ENCODE data around the gene CYGB. TPM values are rescaled to one million over a fixed set of nuclear protein-coding genes. Genes with fewer than 3 reads are reported as not detected.
A peak's percentile ranks its signal among the peaks of the same experiment; 100 is the strongest.

Gene CYGB
- total RNA-seq, 1 donor from 2014 or later: 10.1 TPM

GRCh38 chr17:76484228-76484725, 53.2 kb downstream of the CYGB start:
- H3K36me3 Mint-ChIP-seq: peaks cover 1% of the 10 kb centered on the region
- no peak for DNase-seq (ENCODE audit: low spot score in 2 of 2, unreplicated experiment in 2 of 2)
- no peaks in the 10 kb centered on the region for H3K4me1 Mint-ChIP-seq
- no peak overlapping the region for H3K27ac Mint-ChIP-seq
- TF ChIP-seq CTCF (IDR thresholded peaks at IDR 0.05; ENCODE audit: unreplicated experiment): no peak
- H3K4me3 Mint-ChIP-seq: no peak overlapping the region
- no peaks in the 10 kb centered on the region for H3K27me3 Mint-ChIP-seq (ENCODE audit: low read depth)
- H3K9me3 Mint-ChIP-seq: no peaks in the 10 kb centered on the region

GRCh38 chr17:76481071-76481655, 56.3 kb downstream of the CYGB start:
- no peak overlapping the region for H3K4me3 Mint-ChIP-seq
- H3K27me3 Mint-ChIP-seq (ENCODE audit: low read depth): no peaks in the 10 kb centered on the region
- no peak overlapping the region for H3K27ac Mint-ChIP-seq
- H3K9me3 Mint-ChIP-seq: no peaks in the 10 kb centered on the region
- no peaks in the 10 kb centered on the region for H3K36me3 Mint-ChIP-seq
- H3K4me1 Mint-ChIP-seq: no peaks in the 10 kb centered on the region
- TF ChIP-seq CTCF (IDR thresholded peaks at IDR 0.05; ENCODE audit: unreplicated experiment): no peak
- no peak for DNase-seq (ENCODE audit: low spot score in 2 of 2, unreplicated experiment in 2 of 2)

GRCh38 chr17:76480632-76481031, 56.9 kb downstream of the CYGB start:
- Mint-ChIP-seq H3K9me3 (no peaks in the 10 kb centered on the region), H3K4me1 (no peaks in the 10 kb centered on the region), H3K27ac (peak overlapping the region; percentile 5), H3K4me3 (no peak overlapping the region), H3K36me3 (no peaks in the 10 kb centered on the region), H3K27me3 (ENCODE audit: low read depth) (no peaks in the 10 kb centered on the region)
- DNase-seq (ENCODE audit: low spot score in 2 of 2, unreplicated experiment in 2 of 2): no peak
- TF ChIP-seq CTCF (IDR thresholded peaks at IDR 0.05; ENCODE audit: unreplicated experiment): no peak

- no peak for TF ChIP-seq CTCF (IDR thresholded peaks at IDR 0.05; ENCODE audit: unreplicated experiment)
Measured at GRCh38 chr17:76479515-76480060, 57.9 kb downstream of the CYGB start.

GRCh38 chr17:76478730-76479514, 58.6 kb downstream of the CYGB start:
- DNase-seq (ENCODE audit: low spot score in 2 of 2, unreplicated experiment in 2 of 2): no peak
- no peak for TF ChIP-seq CTCF (IDR thresholded peaks at IDR 0.05; ENCODE audit: unreplicated experiment)
- no peaks in the 10 kb centered on the region for H3K4me1 Mint-ChIP-seq
- peaks cover 3% of the 10 kb centered on the region for H3K36me3 Mint-ChIP-seq
- no peaks in the 10 kb centered on the region for H3K27me3 Mint-ChIP-seq (ENCODE audit: low read depth)
- no peak overlapping the region for H3K4me3 Mint-ChIP-seq
- H3K27ac Mint-ChIP-seq: no peak overlapping the region
- H3K9me3 Mint-ChIP-seq: no peaks in the 10 kb centered on the region

More at GRCh38 chr17:76479515-76480060, 57.9 kb downstream of the CYGB start:
- H3K27ac Mint-ChIP-seq: no peak overlapping the region
- peaks cover 3% of the 10 kb centered on the region for H3K36me3 Mint-ChIP-seq
- H3K4me3 Mint-ChIP-seq: no peak overlapping the region
- H3K27me3 Mint-ChIP-seq (ENCODE audit: low read depth): no peaks in the 10 kb centered on the region
- DNase-seq (ENCODE audit: low spot score in 2 of 2, unreplicated experiment in 2 of 2): no peak
- H3K4me1 Mint-ChIP-seq: no peaks in the 10 kb centered on the region
- H3K9me3 Mint-ChIP-seq: no peaks in the 10 kb centered on the region

Measured in mesothelial cell of epicardium (in vitro differentiated cells).